ENCODE results near the gene SUGCT. TPM values are rescaled to one million over a fixed set of nuclear protein-coding genes. Genes with fewer than 3 reads are reported as not detected.

The SUGCT gene
- total and polyA plus RNA-seq, 2 of the 8 experiments (the other 6 are each of a cell fraction or from before 2014, with no cell fraction given), result 2.8 to 5.4 TPM

DNA sequence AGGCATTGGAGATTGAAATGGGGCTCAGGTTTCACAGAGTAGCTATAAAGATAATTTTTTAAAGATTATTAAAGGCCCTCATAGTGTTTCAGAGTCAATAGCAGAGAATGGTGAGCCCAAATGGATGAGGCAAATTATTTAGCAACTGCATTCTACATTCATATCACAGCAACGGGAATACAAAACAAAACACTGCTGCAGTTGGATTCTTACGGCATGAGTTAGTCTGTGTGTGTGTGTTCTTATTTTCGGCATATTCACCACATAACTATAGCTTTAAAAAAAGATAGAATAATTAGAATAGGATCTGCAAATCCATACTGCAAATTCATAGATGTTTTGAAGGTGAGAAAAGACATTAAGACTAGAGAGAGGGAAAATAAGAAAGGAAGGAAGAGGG, 66.0 kb downstream of the SUGCT start:
- POLR2A ChIA-PET (ENCODE audit: partially characterized antibody), result no interaction called here
- CTCF ChIA-PET (ENCODE audit: partially characterized antibody), result interaction anchor here (0.8 kb wide), 1 partner anchor 1626 kb away, joined by 3 read pairs; no protein-coding TSS in a partner anchor

More for the DNA sequence above, 66.0 kb downstream of the SUGCT start:
- H3K56ac ChIP-seq (replicated peaks; ENCODE audit: insufficient read length, low read depth, low read length), result no peak overlapping the region
- no peak overlapping the region for H4K91ac ChIP-seq (replicated peaks; ENCODE audit: insufficient read length, low read length)
- H3K36me3 ChIP-seq (ENCODE audit: control insufficient read depth in 2 of 4, insufficient read depth in 4 of 4, low read length in 3 of 4), result no peaks in the 10 kb centered on the region
- no peak overlapping the region for H3K4me3 ChIP-seq (ENCODE audit: extremely low read depth in 1 of 4, insufficient read depth in 2 of 4, low read depth in 3 of 4, low read length in 4 of 4)
- H2BK20ac ChIP-seq (ENCODE audit: low read length), result no peak overlapping the region
- H3K4me2 ChIP-seq (ENCODE audit: insufficient read depth in 1 of 2, low read depth in 2 of 2, low read length in 2 of 2), result no peak overlapping the region
- H3K14ac ChIP-seq (ENCODE audit: insufficient read length), result no peak overlapping the region
- no peaks in the 10 kb centered on the region for H3K9me3 ChIP-seq (ENCODE audit: insufficient read depth in 2 of 2, low read depth in 1 of 2, low read length in 1 of 2)
- H2BK120ac ChIP-seq (replicated peaks; ENCODE audit: low read depth, low read length), result no peak overlapping the region
- H2AFZ ChIP-seq (ENCODE audit: low read length), result no peak overlapping the region
- no peaks in the 10 kb centered on the region for H3K79me1 ChIP-seq (ENCODE audit: low read depth, low read length)
- TF ChIP-seq KDM5A (IDR thresholded peaks at IDR 0.05; ENCODE audit: low read length) (no peak), CHD1 (IDR thresholded peaks at IDR 0.05; ENCODE audit: low read depth, low read length) (no peak), CBX5 (IDR thresholded peaks at IDR 0.05; ENCODE audit: low read depth, low read length) (no peak), BRCA1 (IDR thresholded peaks at IDR 0.05; ENCODE audit: low read depth, low read length) (no peak), TCF12 (IDR thresholded peaks at IDR 0.05; ENCODE audit: low read depth, low read length) (no peak), KDM1A (IDR thresholded peaks at IDR 0.05; ENCODE audit: borderline replicate concordance, low read length) (no peak), ASH2L (IDR thresholded peaks at IDR 0.05; ENCODE audit: low read length) (no peak), RFX5 (IDR thresholded peaks at IDR 0.05; ENCODE audit: borderline replicate concordance, low read depth, low read length) (no peak), FOSL1 (IDR thresholded peaks at IDR 0.05; ENCODE audit: insufficient read depth, low read depth, low read length) (no peak), EP300 (IDR thresholded peaks at IDR 0.05; ENCODE audit: borderline replicate concordance in 1 of 2, low read depth in 2 of 2, low read length in 2 of 2) (no peak), BCL11A (IDR thresholded peaks at IDR 0.05; ENCODE audit: low read depth in 2 of 2, low read length in 2 of 2) (no peak), YY1 (IDR thresholded peaks at IDR 0.05; ENCODE audit: low read depth, low read length) (no peak), CBX8 (IDR thresholded peaks at IDR 0.05; ENCODE audit: borderline replicate concordance, low read depth, low read length) (no peak)
- H3K4ac ChIP-seq (replicated peaks; ENCODE audit: insufficient read length, low read depth, low read length), result no peak overlapping the region
- DNase-seq (ENCODE audit: low read depth in 1 of 2, low spot score in 2 of 2) (no peak), FAIRE-seq (no peak)
- H4K8ac ChIP-seq (ENCODE audit: extremely low read depth, insufficient read depth, low read length), result no peak overlapping the region
- no peaks in the 10 kb centered on the region for H3K4me1 ChIP-seq (replicated peaks in 1 of 4; ENCODE audit: control insufficient read depth in 3 of 4, insufficient read depth in 4 of 4, low read length in 3 of 4)
- H3K23me2 ChIP-seq (ENCODE audit: low read depth, low read length), result no peaks in the 10 kb centered on the region
- no peak overlapping the region for H2BK12ac ChIP-seq (ENCODE audit: low read depth, low read length)
- H3K27me3 ChIP-seq (replicated peaks in 1 of 4; ENCODE audit: control insufficient read depth in 3 of 4, extremely low read depth in 1 of 4, insufficient read depth in 3 of 4, low read length in 3 of 4), result no peaks in the 10 kb centered on the region
- no peak overlapping the region for H3K27ac ChIP-seq (ENCODE audit: low read depth, low read length)
- no peak overlapping the region for H2BK5ac ChIP-seq (ENCODE audit: low read depth, low read length)
- no peak overlapping the region for H3K9ac ChIP-seq (replicated peaks in 1 of 4; ENCODE audit: extremely low read depth in 1 of 4, low read depth in 3 of 4, low read length in 3 of 4)
- 88% methylated on average over 3 of the region's 3 CpGs; no CpG with 5 or more reads in 1 of the 2 experiments for WGBS, 2 experiments (ENCODE audit: extremely low coverage in 1 of 2, insufficient coverage in 1 of 2, insufficient read length in 1 of 2, insufficient replicate concordance in 2 of 2, low coverage in 1 of 2, low lambda C conversion rate in 2 of 2, missing lambda C conversion rate in 1 of 2)
- H3K79me2 ChIP-seq (ENCODE audit: control insufficient read depth in 1 of 2, insufficient read depth in 2 of 2, low read length in 2 of 2), result no peaks in the 10 kb centered on the region
- no peak overlapping the region for H4K5ac ChIP-seq (ENCODE audit: insufficient read length, low read depth, low read length)
- no peaks in the 10 kb centered on the region for H4K20me1 ChIP-seq (replicated peaks in 1 of 2; ENCODE audit: control insufficient read depth in 1 of 2, insufficient read depth in 2 of 2, low read length in 2 of 2)
- no peak overlapping the region for H3K23ac ChIP-seq (ENCODE audit: insufficient read length)
- H3K18ac ChIP-seq (ENCODE audit: extremely low read depth, low read length), result no peak overlapping the region
- H2AK5ac ChIP-seq (ENCODE audit: low read depth, low read length), result no peak overlapping the region
- H2BK15ac ChIP-seq (ENCODE audit: low read length), result no peak overlapping the region
